Measurements from ENCODE around the gene NKAIN1. TPM values are rescaled to one million over a fixed set of nuclear protein-coding genes. Genes with fewer than 3 reads are reported as not detected.
A peak's percentile ranks its signal among the peaks of the same experiment; 100 is the strongest.
"Not testable (repeated sequence)": the region's sequence is repeated elsewhere in the genome, so short reads cannot be mapped to it uniquely, and the experiment has no call there.

The NKAIN1 gene
- not detected for total RNA-seq

GRCh38 chr1:31239653-31240241, at the start of gene NKAIN1:
Gene NKAIN1, minus strand, starts transcription at chr1:31239887. Its CDS starts 340 bp downstream, at chr1:31239547.
- no peak within 1 kb of the TSS for H3K27ac Mint-ChIP-seq
- CTCF ChIA-PET, result interaction anchor here (0.6 kb wide), 1 partner anchor 7 kb away, joined by 3 read pairs; no protein-coding TSS in a partner anchor
- POLR2A ChIA-PET, result no interaction called here
- DNase-seq, result no peak
- peaks cover 19% of the 10 kb centered on the region for H3K4me1 Mint-ChIP-seq
- H3K4me3 Mint-ChIP-seq, result peak within 1 kb of the TSS; percentile 25
- no peaks in the 10 kb centered on the region for H3K9me3 Mint-ChIP-seq
- peaks cover 49% of the 10 kb centered on the region for H3K27me3 Mint-ChIP-seq
- no peaks in the 10 kb centered on the region for H3K36me3 Mint-ChIP-seq (ENCODE audit: low read depth)

GRCh38 chr1:31289021-31289420, 49.3 kb upstream of the NKAIN1 start:
- CTCF ChIA-PET, result no interaction called here

GRCh38 chr1:31287791-31288190, 48.1 kb upstream of the NKAIN1 start:
- DNase-seq, CTCF ChIA-PET, H3K27ac Mint-ChIP-seq, H3K4me1 Mint-ChIP-seq, H3K4me3 Mint-ChIP-seq, H3K9me3 Mint-ChIP-seq, H3K27me3 Mint-ChIP-seq: not testable (repeated sequence)
- POLR2A ChIA-PET, result interaction anchor here (0.7 kb wide), 1 partner anchor 9 kb away, joined by 3 read pairs; the partner anchor contains the start of genes SNRNP40 and ZCCHC17
- H3K36me3 Mint-ChIP-seq (ENCODE audit: low read depth), result peaks cover 59% of the 10 kb centered on the region

More at GRCh38 chr1:31289021-31289420, 49.3 kb upstream of the NKAIN1 start:
- H3K4me3 Mint-ChIP-seq, result no peak overlapping the region
- H3K9me3 Mint-ChIP-seq, result no peaks in the 10 kb centered on the region
- POLR2A ChIA-PET, result no interaction called here
- DNase-seq, result no peak
- no peak overlapping the region for H3K27ac Mint-ChIP-seq
- H3K27me3 Mint-ChIP-seq, result no peaks in the 10 kb centered on the region
- H3K4me1 Mint-ChIP-seq, result peaks cover 2% of the 10 kb centered on the region
- H3K36me3 Mint-ChIP-seq (ENCODE audit: low read depth), result peaks cover 60% of the 10 kb centered on the region

GRCh38 chr1:31282426-31282825, 42.7 kb upstream of the NKAIN1 start:
- CTCF ChIA-PET, H3K4me1 Mint-ChIP-seq, H3K9me3 Mint-ChIP-seq, DNase-seq, H3K4me3 Mint-ChIP-seq, H3K27ac Mint-ChIP-seq, H3K27me3 Mint-ChIP-seq: not testable (repeated sequence)
- POLR2A ChIA-PET, result interaction anchor here (2.1 kb wide), 1 partner anchor 14 kb away, joined by 10 read pairs; the partner anchor contains the start of genes SNRNP40 and ZCCHC17
- peaks cover 59% of the 10 kb centered on the region for H3K36me3 Mint-ChIP-seq (ENCODE audit: low read depth)

- Mint-ChIP-seq H3K27me3 (no peaks in the 10 kb centered on the region), H3K27ac (peak overlapping the region; percentile 27), H3K4me1 (no peaks in the 10 kb centered on the region), H3K4me3 (no peak overlapping the region), H3K36me3 (ENCODE audit: low read depth) (peaks cover 47% of the 10 kb centered on the region), H3K9me3 (no peaks in the 10 kb centered on the region)
- ChIA-PET CTCF (interaction anchor here (0.6 to 0.9 kb wide), 2 partner anchors 92 to 899 kb away, joined by 3 read pairs; no protein-coding TSS in a partner anchor), POLR2A (no interaction called here)
- DNase-seq, result no peak
Measured at GRCh38 chr1:31273619-31274018, 33.9 kb upstream of the NKAIN1 start.

- no peak overlapping the region for H3K27ac Mint-ChIP-seq
- no peaks in the 10 kb centered on the region for H3K27me3 Mint-ChIP-seq
- POLR2A ChIA-PET, result interaction anchor here (1.1 kb wide), 1 partner anchor 25 kb away, joined by 3 read pairs; no protein-coding TSS in a partner anchor
- peaks cover 47% of the 10 kb centered on the region for H3K36me3 Mint-ChIP-seq (ENCODE audit: low read depth)
- no peaks in the 10 kb centered on the region for H3K9me3 Mint-ChIP-seq
- no peaks in the 10 kb centered on the region for H3K4me1 Mint-ChIP-seq
- CTCF ChIA-PET, result interaction anchor here (0.7 kb wide), 1 partner anchor 39 kb away, joined by 3 read pairs; no protein-coding TSS in a partner anchor
- no peak overlapping the region for H3K4me3 Mint-ChIP-seq
- DNase-seq, result no peak
Measured at GRCh38 chr1:31272369-31272768, 32.7 kb upstream of the NKAIN1 start.

GRCh38 chr1:31266547-31266946, 26.9 kb upstream of the NKAIN1 start:
- Mint-ChIP-seq H3K4me3 (no peak overlapping the region), H3K27me3 (no peaks in the 10 kb centered on the region), H3K36me3 (ENCODE audit: low read depth) (peaks cover 44% of the 10 kb centered on the region), H3K4me1 (no peaks in the 10 kb centered on the region), H3K27ac (no peak overlapping the region), H3K9me3 (no peaks in the 10 kb centered on the region)
- CTCF ChIA-PET, result no interaction called here
- no peak for DNase-seq
- POLR2A ChIA-PET, result no interaction called here

GRCh38 chr1:31264790-31265386, 25.2 kb upstream of the NKAIN1 start:
- no peak for DNase-seq
- Mint-ChIP-seq H3K9me3 (no peaks in the 10 kb centered on the region), H3K27ac (no peak overlapping the region), H3K4me3 (no peak overlapping the region), H3K4me1 (no peaks in the 10 kb centered on the region), H3K36me3 (ENCODE audit: low read depth) (peaks cover 42% of the 10 kb centered on the region), H3K27me3 (no peaks in the 10 kb centered on the region)
- POLR2A ChIA-PET, result interaction anchor here (0.8 kb wide), 1 partner anchor 10 kb away, joined by 3 read pairs; no protein-coding TSS in a partner anchor
- CTCF ChIA-PET, result interaction anchor here (1.5 kb wide), 1 partner anchor 130 kb away, joined by 6 read pairs; no protein-coding TSS in a partner anchor

- H3K27me3 Mint-ChIP-seq, result no peaks in the 10 kb centered on the region
- DNase-seq, result no peak
- POLR2A ChIA-PET, result interaction anchor here (0.6 kb wide), 1 partner anchor 32 kb away, joined by 4 read pairs; no protein-coding TSS in a partner anchor
- peaks cover 44% of the 10 kb centered on the region for H3K36me3 Mint-ChIP-seq (ENCODE audit: low read depth)
- CTCF ChIA-PET, result interaction anchor here (0.7 to 1.5 kb wide), 4 partner anchors 15 to 335 kb away, joined by 3 to 6 read pairs (median 4); no protein-coding TSS in a partner anchor
- no peak overlapping the region for H3K4me3 Mint-ChIP-seq
- no peaks in the 10 kb centered on the region for H3K9me3 Mint-ChIP-seq
- no peak overlapping the region for H3K27ac Mint-ChIP-seq
- no peaks in the 10 kb centered on the region for H3K4me1 Mint-ChIP-seq
Measured at GRCh38 chr1:31263408-31263807, 23.7 kb upstream of the NKAIN1 start.

- H3K9me3 Mint-ChIP-seq, H3K27ac Mint-ChIP-seq, H3K4me3 Mint-ChIP-seq, H3K27me3 Mint-ChIP-seq, H3K4me1 Mint-ChIP-seq, POLR2A ChIA-PET, DNase-seq: not testable (repeated sequence)
- CTCF ChIA-PET, result interaction anchor here (0.7 to 1.1 kb wide), 2 partner anchors 16 to 489 kb away, joined by 3 to 5 read pairs; no protein-coding TSS in a partner anchor
- peaks cover 45% of the 10 kb centered on the region for H3K36me3 Mint-ChIP-seq (ENCODE audit: low read depth)
Measured at GRCh38 chr1:31262393-31262792, 22.7 kb upstream of the NKAIN1 start.

GRCh38 chr1:31261916-31262315, 22.2 kb upstream of the NKAIN1 start:
- Mint-ChIP-seq H3K4me3 (no peak overlapping the region), H3K36me3 (ENCODE audit: low read depth) (peaks cover 47% of the 10 kb centered on the region), H3K9me3 (no peaks in the 10 kb centered on the region), H3K27ac (no peak overlapping the region), H3K4me1 (no peaks in the 10 kb centered on the region), H3K27me3 (no peaks in the 10 kb centered on the region)
- ChIA-PET CTCF (no interaction called here), POLR2A (no interaction called here)
- no peak for DNase-seq

- POLR2A ChIA-PET, result no interaction called here
- DNase-seq, result no peak
- no peaks in the 10 kb centered on the region for H3K27me3 Mint-ChIP-seq
- CTCF ChIA-PET, result interaction anchor here (0.7 kb wide), 1 partner anchor 482 kb away, joined by 3 read pairs; no protein-coding TSS in a partner anchor
- H3K36me3 Mint-ChIP-seq (ENCODE audit: low read depth), result peaks cover 40% of the 10 kb centered on the region
- H3K9me3 Mint-ChIP-seq, result no peaks in the 10 kb centered on the region
- H3K4me3 Mint-ChIP-seq, result no peak overlapping the region
- no peaks in the 10 kb centered on the region for H3K4me1 Mint-ChIP-seq
- H3K27ac Mint-ChIP-seq, result no peak overlapping the region
Measured at GRCh38 chr1:31259746-31260145, 20.1 kb upstream of the NKAIN1 start.

- H3K9me3 Mint-ChIP-seq, result no peaks in the 10 kb centered on the region
- H3K36me3 Mint-ChIP-seq (ENCODE audit: low read depth), result peaks cover 37% of the 10 kb centered on the region
- no peaks in the 10 kb centered on the region for H3K4me1 Mint-ChIP-seq
- no peak overlapping the region for H3K4me3 Mint-ChIP-seq
- no peak for DNase-seq
- POLR2A ChIA-PET, result no interaction called here
- H3K27ac Mint-ChIP-seq, result no peak overlapping the region
- CTCF ChIA-PET, result no interaction called here
- H3K27me3 Mint-ChIP-seq, result no peaks in the 10 kb centered on the region
Measured at GRCh38 chr1:31258581-31258980, 18.9 kb upstream of the NKAIN1 start.

All from activated CD4-positive, alpha-beta memory T cell treated with anti-CD3 and anti-CD28 coated beads, Interleukin-2, amount 10 ng/mL, durations not matched to agents 7 days and 5 days (primary cell).